ENCODE data around the gene ADAP1.
"Not testable (repeated sequence)": the region's sequence is repeated elsewhere in the genome, so short reads cannot be mapped to it uniquely, and the experiment has no call there.

ADAP1 gene

GRCh38 chr7:957418-958220 lies 3.1 kb upstream of the ADAP1 start:
- DNase-seq = peak; percentile 85

- no peak for DNase-seq
Measured at GRCh38 chr7:956031-956430, 1.6 kb upstream of the ADAP1 start.

- peak; percentile 79 for DNase-seq
Measured at GRCh38 chr7:953547-954327, 743 bp downstream of the ADAP1 start.

- DNase-seq = no peak
Measured at GRCh38 chr7:952548-953441, 1.7 kb downstream of the ADAP1 start.

- no peak for DNase-seq
Measured at GRCh38 chr7:951881-952547, 2.5 kb downstream of the ADAP1 start.

- no peak for DNase-seq
Measured at GRCh38 chr7:949021-949934, 5.2 kb downstream of the ADAP1 start.

- DNase-seq = no peak
Measured at GRCh38 chr7:947391-948210, 6.9 kb downstream of the ADAP1 start.

GRCh38 chr7:946256-946996 lies 8.1 kb downstream of the ADAP1 start:
- DNase-seq = no peak

GRCh38 chr7:945556-946255 lies 8.8 kb downstream of the ADAP1 start:
- DNase-seq = no peak

GRCh38 chr7:945147-945555 lies 9.3 kb downstream of the ADAP1 start:
- no peak for DNase-seq

GRCh38 chr7:944744-945143 lies 9.7 kb downstream of the ADAP1 start:
- no peak for DNase-seq

GRCh38 chr7:943793-944192 lies 10.7 kb downstream of the ADAP1 start:
- DNase-seq = not testable (repeated sequence)

- DNase-seq = peak; percentile 84
Measured at GRCh38 chr7:940599-941408, 13.7 kb downstream of the ADAP1 start.

- no peak for DNase-seq
Measured at GRCh38 chr7:939843-940242, 14.6 kb downstream of the ADAP1 start.

- DNase-seq = no peak
Measured at GRCh38 chr7:938546-939185, 15.8 kb downstream of the ADAP1 start.

- no peak for DNase-seq
Measured at GRCh38 chr7:937856-938484, 16.5 kb downstream of the ADAP1 start.

GRCh38 chr7:936386-937054 lies 18.0 kb downstream of the ADAP1 start:
- DNase-seq = no peak
